H7 (cell line): ENCODE data around the gene RNF213. TPM values are rescaled to one million over a fixed set of nuclear protein-coding genes. Genes with fewer than 3 reads are reported as not detected.
"Not testable (repeated sequence)": the region's sequence is repeated elsewhere in the genome, so short reads cannot be mapped to it uniquely, and the experiment has no call there.

Experiments
- DNase-seq: peaks from one replicate; pipeline ENCODE4 v3.0.0; 2012
- H3K27me3 ChIP-seq: 2 replicates; pipeline ENCODE4 v1.6.0; 2011; ENCODE audit warnings: mild to moderate bottlenecking, low read length; ENCODE audit not compliant: control insufficient read depth, insufficient read depth
- H3K36me3 ChIP-seq: replicated peaks from 2 replicates; pipeline ENCODE4 v1.5.1; 2011; ENCODE audit warnings: low read length; ENCODE audit not compliant: control insufficient read depth, insufficient read depth
- H3K4me3 ChIP-seq: 2 replicates; pipeline ENCODE4 v1.5.1; 2011; ENCODE audit warnings: low read depth, mild to moderate bottlenecking, control low read depth, low read length, moderate library complexity; ENCODE audit not compliant: insufficient read depth
- total RNA-seq: library from RNA; depleted of rRNA; stranded (reverse); fragments of >200 nt; shearing (Covaris generic); gene quantifications from 2 replicates; pipeline ENCODE4 v1.2.3, GENCODE V29; 2014

The RNF213 gene
- total RNA-seq, 1 experiment from 2014 or later: 29.4 TPM

GRCh38 chr17:80397034-80397387, 136.4 kb downstream of the RNF213 start:
- H3K4me3 ChIP-seq: no peak overlapping the region
- DNase-seq: no peak
- peaks cover 4% of the 10 kb centered on the region for H3K36me3 ChIP-seq
- no peaks in the 10 kb centered on the region; the same call in 1 of the 2 replicates for H3K27me3 ChIP-seq

- Histone ChIP-seq H3K36me3 (peaks cover 4% of the 10 kb centered on the region), H3K4me3 (no peak overlapping the region), H3K27me3 (no peaks in the 10 kb centered on the region; the same call in 1 of the 2 replicates)
- DNase-seq: peak; percentile 15
Measured at GRCh38 chr17:80397686-80398085, 137.0 kb downstream of the RNF213 start.

- not testable (repeated sequence) for DNase-seq, H3K4me3 ChIP-seq, H3K36me3 ChIP-seq, H3K27me3 ChIP-seq
Measured at GRCh38 chr17:80401086-80401485, 140.4 kb downstream of the RNF213 start.

- not testable (repeated sequence) for H3K4me3 ChIP-seq, H3K36me3 ChIP-seq, H3K27me3 ChIP-seq, DNase-seq
Measured at GRCh38 chr17:80402102-80402501, 141.4 kb downstream of the RNF213 start.

- Histone ChIP-seq H3K4me3 (no peak overlapping the region), H3K36me3 (no peaks in the 10 kb centered on the region), H3K27me3 (no peaks in the 10 kb centered on the region; the same call in 1 of the 2 replicates)
- no peak for DNase-seq
Measured at GRCh38 chr17:80402959-80403358, 142.3 kb downstream of the RNF213 start.

DNA sequence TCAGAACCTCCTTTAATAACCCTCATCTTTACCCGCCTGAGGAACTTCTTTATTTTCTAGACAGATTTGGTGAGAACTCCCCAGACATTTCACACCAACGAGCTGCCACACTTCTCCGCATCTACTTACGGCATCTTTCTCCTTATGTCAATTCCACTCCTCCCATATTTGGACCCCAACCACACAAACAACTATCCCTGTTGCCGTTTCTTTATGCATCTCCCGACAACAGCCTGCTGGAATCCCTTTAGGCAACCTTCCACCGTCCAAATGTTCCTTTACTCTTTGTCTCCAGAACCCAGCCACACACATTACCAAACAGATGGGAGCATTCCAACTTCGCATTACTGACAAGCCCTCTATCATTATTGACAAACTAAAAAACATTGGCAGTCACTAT, 145.5 kb downstream of the RNF213 start:
- no peak for DNase-seq
- Histone ChIP-seq H3K4me3 (no peak overlapping the region), H3K36me3 (no peaks in the 10 kb centered on the region), H3K27me3 (no peaks in the 10 kb centered on the region; the same call in 1 of the 2 replicates)

- H3K27me3 ChIP-seq, DNase-seq, H3K4me3 ChIP-seq, H3K36me3 ChIP-seq: not testable (repeated sequence)
Measured at GRCh38 chr17:80407917-80408316, 147.3 kb downstream of the RNF213 start.

GRCh38 chr17:80408872-80409271, 148.2 kb downstream of the RNF213 start:
- Histone ChIP-seq H3K4me3 (no peak overlapping the region), H3K27me3 (peaks cover 6% of the 10 kb centered on the region), H3K36me3 (no peaks in the 10 kb centered on the region)
- peak; percentile 18 for DNase-seq

DNA sequence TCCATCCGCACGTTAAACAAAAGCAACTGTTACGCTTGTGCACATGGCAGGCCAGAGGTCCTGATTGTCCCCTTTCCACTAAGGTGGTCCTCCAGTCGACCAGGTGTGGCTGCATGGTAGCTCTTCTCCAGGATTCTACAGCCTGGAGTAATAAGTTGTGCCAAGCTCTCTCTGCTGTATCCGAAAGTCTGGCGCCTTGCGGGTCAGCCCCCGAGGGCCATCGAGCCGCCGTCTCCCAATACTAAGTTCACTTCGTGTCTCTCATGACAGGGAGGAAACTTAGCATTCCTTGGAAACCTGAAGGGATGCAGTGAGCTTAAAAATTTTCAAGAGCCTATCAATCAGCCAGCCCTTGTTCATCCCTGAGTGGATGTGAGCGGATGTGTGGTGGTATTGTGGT, 149.0 kb downstream of the RNF213 start:
- no peak for DNase-seq
- Histone ChIP-seq H3K4me3 (no peak overlapping the region), H3K27me3 (peaks cover 14% of the 10 kb centered on the region), H3K36me3 (no peaks in the 10 kb centered on the region)

- not testable (repeated sequence) for H3K36me3 ChIP-seq, H3K4me3 ChIP-seq, DNase-seq
- H3K27me3 ChIP-seq: peaks cover 16% of the 10 kb centered on the region
Measured at GRCh38 chr17:80410441-80411087, 149.9 kb downstream of the RNF213 start.

DNA sequence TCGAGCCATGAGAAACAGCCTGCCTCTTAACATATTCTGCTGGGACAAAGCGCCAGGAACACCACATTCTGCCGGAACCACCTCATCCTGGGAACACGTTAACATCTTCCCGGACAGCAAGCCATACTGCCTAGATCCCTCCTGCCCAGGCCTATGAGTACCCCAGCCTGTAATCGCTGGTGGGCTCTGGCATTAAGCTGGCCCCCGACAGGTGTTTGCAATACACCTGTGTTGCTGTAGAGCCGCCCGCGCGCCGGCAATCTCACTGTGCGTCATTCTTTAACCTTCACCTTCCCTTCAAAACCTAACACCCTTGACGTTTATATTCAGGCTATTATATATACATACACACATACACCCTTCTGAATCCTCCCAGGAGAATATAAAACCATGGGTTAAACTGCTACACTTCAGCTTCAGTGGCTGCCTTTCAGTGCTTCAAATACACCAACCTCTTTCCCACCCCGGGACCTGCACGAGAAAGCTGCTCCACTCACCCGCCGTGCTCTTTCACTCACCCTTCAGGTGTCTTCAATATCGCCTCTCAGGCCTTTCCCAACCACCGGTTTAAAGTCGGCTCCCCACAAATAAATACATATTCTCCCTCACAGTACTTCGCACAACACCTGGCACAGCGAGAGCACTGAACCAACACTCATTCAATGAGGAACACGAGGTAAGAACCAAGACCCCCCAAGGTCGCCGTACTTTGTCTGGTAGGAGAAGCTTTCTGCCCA, 153.3 kb downstream of the RNF213 start:
- Histone ChIP-seq H3K4me3 (peak overlapping the region; percentile 90), H3K36me3 (peaks cover 3% of the 10 kb centered on the region), H3K27me3 (peaks cover 16% of the 10 kb centered on the region)
- peak; percentile 49 for DNase-seq

GRCh38 chr17:80414508-80414802, 153.8 kb downstream of the RNF213 start:
- H3K36me3 ChIP-seq: peaks cover 3% of the 10 kb centered on the region
- no peak for DNase-seq
- peaks cover 16% of the 10 kb centered on the region for H3K27me3 ChIP-seq
- peak overlapping the region; percentile 90 for H3K4me3 ChIP-seq

DNA sequence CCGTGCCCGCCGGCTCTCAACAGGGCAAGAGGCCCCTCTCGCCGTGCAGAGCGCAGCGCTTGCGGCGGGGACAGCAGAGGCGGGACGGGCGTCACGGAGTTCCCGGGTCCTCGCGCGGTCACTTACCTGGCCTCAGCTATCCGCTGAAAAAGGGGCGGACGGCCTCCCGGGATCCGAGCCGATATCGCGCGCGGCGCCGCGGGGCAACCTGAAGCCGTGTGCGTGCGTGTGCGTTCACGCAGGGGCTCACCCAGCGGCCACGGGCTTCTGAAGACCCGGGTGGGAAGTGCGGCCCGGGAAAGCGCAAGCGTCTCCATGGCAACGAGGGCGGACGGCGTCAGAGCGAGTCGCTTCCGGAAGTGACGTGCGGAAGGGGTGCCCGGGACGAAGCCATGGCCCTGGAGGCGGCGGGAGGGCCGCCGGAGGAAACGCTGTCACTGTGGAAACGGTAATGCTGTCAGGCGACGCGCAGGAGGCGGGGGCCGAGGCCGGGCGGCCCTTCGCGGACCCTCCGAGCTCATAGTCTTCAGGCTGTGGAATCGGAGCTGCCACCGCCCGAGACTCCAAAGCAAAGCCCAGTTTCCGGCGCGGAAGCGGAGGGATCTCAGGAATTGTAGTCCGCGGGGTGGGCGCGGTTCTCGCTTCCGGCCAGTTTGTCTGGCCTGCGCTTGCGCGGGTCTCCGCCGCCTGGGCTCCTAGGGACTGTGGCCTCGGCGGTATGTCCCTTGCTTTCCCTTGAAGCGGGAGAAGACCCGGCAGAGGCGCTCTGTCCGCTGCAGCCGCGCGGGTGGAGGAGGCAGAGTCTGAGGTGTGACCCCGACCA, 154.4 kb downstream of the RNF213 start, which contains the start of gene ENDOV:
Gene ENDOV, plus strand, starts transcription at position 365 of the 823 bp plus-strand sequence. Its CDS starts 28 bp downstream, at position 393.
- Histone ChIP-seq H3K27me3 (peaks cover 16% of the 10 kb centered on the region), H3K4me3 (peak within 1 kb of the TSS; percentile 90), H3K36me3 (peaks cover 3% of the 10 kb centered on the region)
- peak; percentile 100 for DNase-seq

DNA sequence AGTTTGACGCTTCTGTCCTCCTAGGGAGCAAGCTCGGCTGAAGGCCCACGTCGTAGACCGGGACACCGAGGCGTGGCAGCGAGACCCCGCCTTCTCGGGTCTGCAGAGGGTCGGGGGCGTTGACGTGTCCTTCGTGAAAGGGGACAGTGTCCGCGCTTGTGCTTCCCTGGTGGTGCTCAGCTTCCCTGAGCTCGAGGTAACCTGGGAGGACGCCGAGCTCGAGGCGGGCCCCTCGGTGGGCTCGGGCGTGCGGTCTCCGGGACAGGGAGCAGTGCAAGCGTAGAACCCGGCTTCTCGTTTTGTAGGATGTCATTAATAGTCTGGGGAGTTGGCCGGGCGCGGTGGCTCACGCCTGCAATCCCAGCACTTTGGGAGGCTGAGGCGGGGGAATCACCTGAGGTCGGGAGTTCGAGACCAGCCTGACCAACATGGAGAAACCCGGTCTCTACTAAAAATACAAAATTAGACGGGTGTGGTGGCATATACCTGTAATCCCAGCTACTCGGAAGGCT, 155.0 kb downstream of the RNF213 start:
- Histone ChIP-seq H3K27me3 (peaks cover 16% of the 10 kb centered on the region), H3K36me3 (peaks cover 3% of the 10 kb centered on the region), H3K4me3 (peak overlapping the region; percentile 90)
- DNase-seq: no peak
